ENCODE measurements around the gene ALDOB. TPM values are rescaled to one million over a fixed set of nuclear protein-coding genes. Genes with fewer than 3 reads are reported as not detected.

Gene ALDOB
- total and polyA plus RNA-seq, 2 of the 13 experiments (the other 11 are each of a cell fraction or from before 2014, with no cell fraction given): 0.29 to 0.97 TPM

DNA sequence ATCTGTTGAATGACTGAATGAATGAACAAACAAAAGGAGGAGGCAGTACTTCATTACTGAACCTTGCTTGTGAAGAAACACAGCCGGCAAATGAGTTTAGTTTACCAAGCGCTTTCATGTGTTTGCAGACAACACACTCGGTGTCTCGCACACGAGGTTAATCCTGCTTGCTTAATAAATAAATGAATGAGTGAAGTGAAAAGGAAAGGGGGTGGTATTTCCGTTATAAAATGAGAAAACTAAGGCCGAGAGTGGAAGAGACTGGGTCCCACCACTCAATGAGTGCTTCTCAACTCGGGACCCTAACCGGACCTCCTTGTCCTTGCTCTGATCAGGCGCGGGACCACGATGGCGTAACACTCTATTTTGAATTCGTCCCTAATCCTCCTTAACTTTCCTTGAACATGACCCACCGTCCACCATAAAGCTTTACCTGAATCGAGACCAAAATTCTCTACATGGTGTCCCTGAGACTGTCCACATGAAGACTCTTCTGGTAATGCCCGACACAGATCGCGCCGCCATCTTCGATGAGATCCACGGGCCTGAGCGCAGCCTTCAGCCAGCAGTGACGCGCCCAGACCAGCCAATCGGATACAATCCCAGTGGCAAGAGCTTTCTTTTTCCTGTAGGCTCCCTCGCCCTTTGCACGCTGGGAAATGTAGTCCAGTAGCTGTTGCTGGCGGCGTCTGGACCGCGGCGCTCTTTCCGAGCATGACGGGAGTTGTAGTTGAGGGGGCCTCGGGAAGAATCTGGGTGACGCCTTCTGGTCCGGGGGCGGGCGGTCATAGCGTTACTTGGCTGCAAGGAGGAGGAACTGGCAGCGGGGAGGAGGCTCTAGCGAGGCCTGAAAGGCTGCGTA is 37.3 kb downstream of the ALDOB start, which contains the start of the genes MRPL50 and ZNF189 (continued):
- TF ChIP-seq, protein P1, sequence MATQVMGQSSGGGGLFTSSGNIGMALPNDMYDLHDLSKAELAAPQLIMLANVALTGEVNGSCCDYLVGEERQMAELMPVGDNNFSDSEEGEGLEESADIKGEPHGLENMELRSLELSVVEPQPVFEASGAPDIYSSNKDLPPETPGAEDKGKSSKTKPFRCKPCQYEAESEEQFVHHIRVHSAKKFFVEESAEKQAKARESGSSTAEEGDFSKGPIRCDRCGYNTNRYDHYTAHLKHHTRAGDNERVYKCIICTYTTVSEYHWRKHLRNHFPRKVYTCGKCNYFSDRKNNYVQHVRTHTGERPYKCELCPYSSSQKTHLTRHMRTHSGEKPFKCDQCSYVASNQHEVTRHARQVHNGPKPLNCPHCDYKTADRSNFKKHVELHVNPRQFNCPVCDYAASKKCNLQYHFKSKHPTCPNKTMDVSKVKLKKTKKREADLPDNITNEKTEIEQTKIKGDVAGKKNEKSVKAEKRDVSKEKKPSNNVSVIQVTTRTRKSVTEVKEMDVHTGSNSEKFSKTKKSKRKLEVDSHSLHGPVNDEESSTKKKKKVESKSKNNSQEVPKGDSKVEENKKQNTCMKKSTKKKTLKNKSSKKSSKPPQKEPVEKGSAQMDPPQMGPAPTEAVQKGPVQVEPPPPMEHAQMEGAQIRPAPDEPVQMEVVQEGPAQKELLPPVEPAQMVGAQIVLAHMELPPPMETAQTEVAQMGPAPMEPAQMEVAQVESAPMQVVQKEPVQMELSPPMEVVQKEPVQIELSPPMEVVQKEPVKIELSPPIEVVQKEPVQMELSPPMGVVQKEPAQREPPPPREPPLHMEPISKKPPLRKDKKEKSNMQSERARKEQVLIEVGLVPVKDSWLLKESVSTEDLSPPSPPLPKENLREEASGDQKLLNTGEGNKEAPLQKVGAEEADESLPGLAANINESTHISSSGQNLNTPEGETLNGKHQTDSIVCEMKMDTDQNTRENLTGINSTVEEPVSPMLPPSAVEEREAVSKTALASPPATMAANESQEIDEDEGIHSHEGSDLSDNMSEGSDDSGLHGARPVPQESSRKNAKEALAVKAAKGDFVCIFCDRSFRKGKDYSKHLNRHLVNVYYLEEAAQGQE (IDR thresholded peaks at IDR 0.05; ENCODE audit: borderline replicate concordance in 1 of 2, low read depth in 1 of 2, low read length in 2 of 2): peak in 1 of 2 experiments; percentile 70; a peak in 2 of 4 replicates
- no peak; the same call in 1 of the 2 replicates for TF ChIP-seq ZSCAN12 (CRISPR knock-in tag; IDR thresholded peaks at IDR 0.05)
- TF ChIP-seq, protein P2, sequence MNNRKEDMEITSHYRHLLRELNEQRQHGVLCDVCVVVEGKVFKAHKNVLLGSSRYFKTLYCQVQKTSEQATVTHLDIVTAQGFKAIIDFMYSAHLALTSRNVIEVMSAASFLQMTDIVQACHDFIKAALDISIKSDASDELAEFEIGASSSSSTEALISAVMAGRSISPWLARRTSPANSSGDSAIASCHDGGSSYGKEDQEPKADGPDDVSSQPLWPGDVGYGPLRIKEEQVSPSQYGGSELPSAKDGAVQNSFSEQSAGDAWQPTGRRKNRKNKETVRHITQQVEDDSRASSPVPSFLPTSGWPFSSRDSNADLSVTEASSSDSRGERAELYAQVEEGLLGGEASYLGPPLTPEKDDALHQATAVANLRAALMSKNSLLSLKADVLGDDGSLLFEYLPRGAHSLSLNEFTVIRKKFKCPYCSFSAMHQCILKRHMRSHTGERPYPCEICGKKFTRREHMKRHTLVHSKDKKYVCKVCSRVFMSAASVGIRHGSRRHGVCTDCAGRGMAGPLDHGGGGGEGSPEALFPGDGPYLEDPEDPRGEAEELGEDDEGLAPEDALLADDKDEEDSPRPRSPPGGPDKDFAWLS (CRISPR knock-in tag; IDR thresholded peaks at IDR 0.05; ENCODE audit: borderline replicate concordance): no peak; the same call in 1 of the 2 replicates
- no peak for TF ChIP-seq ZNF776 (CRISPR knock-in tag; IDR thresholded peaks at IDR 0.05)
- TF ChIP-seq ZNF17 (CRISPR knock-in tag; IDR thresholded peaks at IDR 0.05): 0 out of 2 replicates have a peak, but pooled peaks have one; percentile 6
- TF ChIP-seq ZNF652 (CRISPR knock-in tag; IDR thresholded peaks at IDR 0.05; ENCODE audit: borderline replicate concordance, low read depth): no peak
- TF ChIP-seq PRMT3 (CRISPR knock-in tag; IDR thresholded peaks at IDR 0.05; ENCODE audit: borderline replicate concordance, low read depth): peak; percentile 88; the same call in 1 of the 2 replicates
- TF ChIP-seq, protein P3, sequence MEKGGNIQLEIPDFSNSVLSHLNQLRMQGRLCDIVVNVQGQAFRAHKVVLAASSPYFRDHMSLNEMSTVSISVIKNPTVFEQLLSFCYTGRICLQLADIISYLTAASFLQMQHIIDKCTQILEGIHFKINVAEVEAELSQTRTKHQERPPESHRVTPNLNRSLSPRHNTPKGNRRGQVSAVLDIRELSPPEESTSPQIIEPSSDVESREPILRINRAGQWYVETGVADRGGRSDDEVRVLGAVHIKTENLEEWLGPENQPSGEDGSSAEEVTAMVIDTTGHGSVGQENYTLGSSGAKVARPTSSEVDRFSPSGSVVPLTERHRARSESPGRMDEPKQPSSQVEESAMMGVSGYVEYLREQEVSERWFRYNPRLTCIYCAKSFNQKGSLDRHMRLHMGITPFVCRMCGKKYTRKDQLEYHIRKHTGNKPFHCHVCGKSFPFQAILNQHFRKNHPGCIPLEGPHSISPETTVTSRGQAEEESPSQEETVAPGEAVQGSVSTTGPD (CRISPR knock-in tag; IDR thresholded peaks at IDR 0.05): no peak
- TF ChIP-seq, protein P4, sequence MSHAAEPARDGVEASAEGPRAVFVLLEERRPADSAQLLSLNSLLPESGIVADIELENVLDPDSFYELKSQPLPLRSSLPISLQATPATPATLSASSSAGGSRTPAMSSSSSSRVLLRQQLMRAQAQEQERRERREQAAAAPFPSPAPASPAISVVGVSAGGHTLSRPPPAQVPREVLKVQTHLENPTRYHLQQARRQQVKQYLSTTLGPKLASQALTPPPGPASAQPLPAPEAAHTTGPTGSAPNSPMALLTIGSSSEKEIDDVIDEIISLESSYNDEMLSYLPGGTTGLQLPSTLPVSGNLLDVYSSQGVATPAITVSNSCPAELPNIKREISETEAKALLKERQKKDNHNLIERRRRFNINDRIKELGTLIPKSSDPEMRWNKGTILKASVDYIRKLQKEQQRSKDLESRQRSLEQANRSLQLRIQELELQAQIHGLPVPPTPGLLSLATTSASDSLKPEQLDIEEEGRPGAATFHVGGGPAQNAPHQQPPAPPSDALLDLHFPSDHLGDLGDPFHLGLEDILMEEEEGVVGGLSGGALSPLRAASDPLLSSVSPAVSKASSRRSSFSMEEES (CRISPR knock-in tag; IDR thresholded peaks at IDR 0.05): peak; percentile 66
- TF ChIP-seq STAT5B (CRISPR knock-in tag; IDR thresholded peaks at IDR 0.05): no peak
- no peak for TF ChIP-seq ZNF44 (CRISPR knock-in tag; IDR thresholded peaks at IDR 0.05)
- peak; percentile 90 for TF ChIP-seq ZNF501 (CRISPR knock-in tag; IDR thresholded peaks at IDR 0.05)
- peak; percentile 98 for TF ChIP-seq ASH2L (IDR thresholded peaks at IDR 0.05; ENCODE audit: insufficient read length, low read depth, low read length)
- peak; percentile 97 for TF ChIP-seq RFXAP (CRISPR knock-in tag; IDR thresholded peaks at IDR 0.05; ENCODE audit: borderline replicate concordance)
- no peak; the same call in 1 of the 2 replicates for TF ChIP-seq JDP2 (CRISPR knock-in tag; IDR thresholded peaks at IDR 0.05; ENCODE audit: borderline replicate concordance)
- no peak for TF ChIP-seq ONECUT2 (CRISPR knock-in tag; IDR thresholded peaks at IDR 0.05)
- TF ChIP-seq SRSF1 (optimal IDR thresholded peaks at IDR 0.05; ENCODE audit: low read depth, low read length): peak; percentile 25
- TF ChIP-seq TBX3 (IDR thresholded peaks at IDR 0.05; ENCODE audit: borderline replicate concordance): 0 out of 2 replicates have a peak, but pooled peaks have one; percentile 15
- no peak for TF ChIP-seq NR1H2 (CRISPR knock-in tag; IDR thresholded peaks at IDR 0.05; ENCODE audit: borderline replicate concordance, low read depth)
